ENCODE data around the gene TCHP.

Gene TCHP

DNA sequence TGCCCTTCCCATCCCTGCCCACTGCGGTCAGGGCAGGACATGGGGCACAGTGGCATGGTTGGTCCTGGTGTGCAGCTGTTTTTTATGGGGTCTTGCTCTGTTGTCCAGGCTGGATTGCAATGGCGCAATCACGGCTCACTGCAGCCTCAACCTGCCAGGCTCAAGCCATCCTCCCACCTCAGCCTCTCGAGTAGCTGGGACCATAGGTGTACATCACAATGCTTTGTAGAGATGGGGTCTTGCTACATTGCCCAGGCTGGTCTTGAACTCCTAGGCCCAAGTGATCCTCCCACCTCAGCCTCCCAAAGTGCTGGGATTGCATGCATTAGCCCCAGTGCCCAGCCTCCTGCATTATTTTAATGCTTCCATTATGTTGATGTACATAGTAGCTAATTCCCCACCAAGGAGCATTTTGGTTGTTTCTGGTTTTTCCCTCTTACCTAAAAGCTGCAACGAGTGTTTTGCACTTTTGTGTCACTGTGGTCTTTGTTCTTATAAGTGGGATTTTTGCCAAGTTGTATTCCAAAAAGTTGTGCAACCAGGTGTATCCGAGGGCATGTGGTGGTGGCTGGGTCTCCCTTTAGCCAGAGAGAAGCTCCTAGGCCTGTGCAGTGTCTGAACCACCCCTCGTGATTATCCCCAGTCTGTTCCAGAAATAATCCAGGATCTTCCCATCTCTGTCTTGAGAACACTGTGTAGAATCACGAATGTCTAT is 10.3 kb downstream of the TCHP start:
- Histone ChIP-seq H3K27ac (ENCODE audit: poor library complexity, severe bottlenecking) (no peak overlapping the region), H3K27me3 (ENCODE audit: insufficient read depth, poor library complexity, severe bottlenecking) (no peaks in the 10 kb centered on the region), H3K4me1 (ENCODE audit: insufficient read depth, poor library complexity, severe bottlenecking) (no peaks in the 10 kb centered on the region), H3K4me3 (ENCODE audit: severe bottlenecking) (no peak overlapping the region), H3K36me3 (ENCODE audit: low read depth) (peaks cover 81% of the 10 kb centered on the region), H3K9me3 (ENCODE audit: severe bottlenecking) (no peaks in the 10 kb centered on the region)
- ATAC-seq (ENCODE audit: low read depth) (no peak), DNase-seq (ENCODE audit: low spot score) (no peak)
- TF ChIP-seq, protein P1, sequence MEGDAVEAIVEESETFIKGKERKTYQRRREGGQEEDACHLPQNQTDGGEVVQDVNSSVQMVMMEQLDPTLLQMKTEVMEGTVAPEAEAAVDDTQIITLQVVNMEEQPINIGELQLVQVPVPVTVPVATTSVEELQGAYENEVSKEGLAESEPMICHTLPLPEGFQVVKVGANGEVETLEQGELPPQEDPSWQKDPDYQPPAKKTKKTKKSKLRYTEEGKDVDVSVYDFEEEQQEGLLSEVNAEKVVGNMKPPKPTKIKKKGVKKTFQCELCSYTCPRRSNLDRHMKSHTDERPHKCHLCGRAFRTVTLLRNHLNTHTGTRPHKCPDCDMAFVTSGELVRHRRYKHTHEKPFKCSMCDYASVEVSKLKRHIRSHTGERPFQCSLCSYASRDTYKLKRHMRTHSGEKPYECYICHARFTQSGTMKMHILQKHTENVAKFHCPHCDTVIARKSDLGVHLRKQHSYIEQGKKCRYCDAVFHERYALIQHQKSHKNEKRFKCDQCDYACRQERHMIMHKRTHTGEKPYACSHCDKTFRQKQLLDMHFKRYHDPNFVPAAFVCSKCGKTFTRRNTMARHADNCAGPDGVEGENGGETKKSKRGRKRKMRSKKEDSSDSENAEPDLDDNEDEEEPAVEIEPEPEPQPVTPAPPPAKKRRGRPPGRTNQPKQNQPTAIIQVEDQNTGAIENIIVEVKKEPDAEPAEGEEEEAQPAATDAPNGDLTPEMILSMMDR (IDR thresholded peaks at IDR 0.05; ENCODE audit: poor library complexity, severe bottlenecking), result no peak

DNA sequence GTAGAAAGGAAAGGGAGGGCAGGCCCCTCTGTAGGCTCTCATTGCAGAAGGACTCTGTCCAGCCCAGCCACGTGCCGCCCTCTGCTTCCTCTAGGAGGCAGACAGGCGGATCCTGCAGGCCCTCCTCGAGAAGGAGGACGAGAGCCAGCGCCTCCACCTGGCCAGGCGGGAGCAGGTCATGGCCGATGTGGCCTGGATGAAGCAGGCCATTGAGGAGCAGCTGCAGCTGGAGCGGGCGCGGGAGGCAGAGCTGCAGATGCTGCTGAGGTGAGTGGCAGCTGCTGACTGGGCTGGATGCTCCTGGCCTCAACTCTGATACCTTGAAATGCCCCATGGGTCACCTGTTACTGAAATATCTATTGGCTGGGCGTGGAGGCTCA is 10.9 kb downstream of the TCHP start:
- ATAC-seq (ENCODE audit: low read depth) (peak; percentile 31; the same call in 2 of the 3 replicates), DNase-seq (ENCODE audit: low spot score) (no peak)
- H3K27me3 ChIP-seq (ENCODE audit: insufficient read depth, poor library complexity, severe bottlenecking), result no peaks in the 10 kb centered on the region
- no peaks in the 10 kb centered on the region for H3K4me1 ChIP-seq (ENCODE audit: insufficient read depth, poor library complexity, severe bottlenecking)
- peaks cover 80% of the 10 kb centered on the region for H3K36me3 ChIP-seq (ENCODE audit: low read depth)
- no peak overlapping the region for H3K27ac ChIP-seq (ENCODE audit: poor library complexity, severe bottlenecking)
- H3K4me3 ChIP-seq (ENCODE audit: severe bottlenecking), result no peak overlapping the region
- no peaks in the 10 kb centered on the region for H3K9me3 ChIP-seq (ENCODE audit: severe bottlenecking)
- TF ChIP-seq, protein P1 (IDR thresholded peaks at IDR 0.05; ENCODE audit: poor library complexity, severe bottlenecking), result peak; percentile 21

DNA sequence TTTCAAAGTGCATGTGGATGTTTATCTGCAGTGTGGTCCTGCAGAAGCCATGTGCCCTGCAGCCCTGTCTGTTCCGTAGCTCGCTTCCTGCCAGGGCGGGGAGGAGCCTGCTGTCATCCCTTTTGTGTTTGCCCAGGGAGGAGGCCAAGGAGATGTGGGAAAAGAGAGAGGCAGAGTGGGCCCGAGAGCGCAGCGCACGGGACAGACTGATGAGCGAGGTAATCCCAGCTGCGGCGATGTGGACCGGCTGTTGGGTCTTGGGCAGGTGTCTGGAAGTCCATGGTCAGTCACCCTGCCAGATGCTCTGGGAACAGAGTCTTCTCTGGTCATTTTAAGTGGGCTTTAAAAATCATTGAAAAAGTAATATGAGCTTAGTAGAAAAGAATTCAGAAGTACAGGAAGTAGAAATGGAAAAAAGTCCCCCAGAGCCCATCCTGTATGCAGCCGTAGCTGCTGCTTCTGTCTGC is 12.8 kb downstream of the TCHP start:
- Histone ChIP-seq H3K4me3 (ENCODE audit: severe bottlenecking) (no peak overlapping the region), H3K4me1 (ENCODE audit: insufficient read depth, poor library complexity, severe bottlenecking) (no peaks in the 10 kb centered on the region), H3K36me3 (ENCODE audit: low read depth) (peaks cover 81% of the 10 kb centered on the region), H3K27me3 (ENCODE audit: insufficient read depth, poor library complexity, severe bottlenecking) (no peaks in the 10 kb centered on the region), H3K27ac (ENCODE audit: poor library complexity, severe bottlenecking) (no peak overlapping the region), H3K9me3 (ENCODE audit: severe bottlenecking) (no peaks in the 10 kb centered on the region)
- TF ChIP-seq, protein P1 (IDR thresholded peaks at IDR 0.05; ENCODE audit: poor library complexity, severe bottlenecking), result no peak
- no peak for ATAC-seq (ENCODE audit: low read depth)
- no peak for DNase-seq (ENCODE audit: low spot score)

DNA sequence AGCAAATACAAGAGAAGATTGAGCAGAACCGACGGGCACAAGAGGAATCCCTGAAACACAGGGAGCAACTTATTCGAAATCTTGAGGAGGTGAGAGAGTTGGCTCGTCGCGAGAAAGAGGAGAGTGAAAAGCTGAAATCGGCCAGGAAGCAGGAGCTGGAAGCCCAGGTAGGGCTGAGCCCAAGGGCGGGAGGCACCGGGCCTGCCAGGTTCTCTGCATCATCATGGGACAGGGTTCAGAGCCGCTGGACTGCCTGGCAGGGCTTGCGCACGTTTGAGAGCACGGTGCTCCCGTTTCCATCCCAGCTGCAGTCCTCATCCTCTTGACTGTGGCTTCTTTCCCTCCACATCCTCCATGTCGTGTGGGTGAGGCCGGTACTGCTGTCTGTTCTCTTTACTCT is 14.4 kb downstream of the TCHP start:
- TF ChIP-seq, protein P1 (IDR thresholded peaks at IDR 0.05; ENCODE audit: poor library complexity, severe bottlenecking), result no peak
- Histone ChIP-seq H3K36me3 (ENCODE audit: low read depth) (peaks cover 79% of the 10 kb centered on the region), H3K27ac (ENCODE audit: poor library complexity, severe bottlenecking) (no peak overlapping the region)

More for the DNA sequence above, 14.4 kb downstream of the TCHP start:
- H3K9me3 ChIP-seq (ENCODE audit: severe bottlenecking), result no peaks in the 10 kb centered on the region
- ATAC-seq (ENCODE audit: low read depth), result no peak
- no peaks in the 10 kb centered on the region for H3K27me3 ChIP-seq (ENCODE audit: insufficient read depth, poor library complexity, severe bottlenecking)
- no peak overlapping the region for H3K4me3 ChIP-seq (ENCODE audit: severe bottlenecking)
- no peak for DNase-seq (ENCODE audit: low spot score)
- H3K4me1 ChIP-seq (ENCODE audit: insufficient read depth, poor library complexity, severe bottlenecking), result no peaks in the 10 kb centered on the region

Measured in RWPE2 (cell line).